ENCODE data around the gene CLDN4. TPM values are rescaled to one million over a fixed set of nuclear protein-coding genes. Genes with fewer than 3 reads are reported as not detected.

CLDN4 gene
- polyA plus RNA-seq, 3 donors = 0.01 TPM; not detected in 2

DNA sequence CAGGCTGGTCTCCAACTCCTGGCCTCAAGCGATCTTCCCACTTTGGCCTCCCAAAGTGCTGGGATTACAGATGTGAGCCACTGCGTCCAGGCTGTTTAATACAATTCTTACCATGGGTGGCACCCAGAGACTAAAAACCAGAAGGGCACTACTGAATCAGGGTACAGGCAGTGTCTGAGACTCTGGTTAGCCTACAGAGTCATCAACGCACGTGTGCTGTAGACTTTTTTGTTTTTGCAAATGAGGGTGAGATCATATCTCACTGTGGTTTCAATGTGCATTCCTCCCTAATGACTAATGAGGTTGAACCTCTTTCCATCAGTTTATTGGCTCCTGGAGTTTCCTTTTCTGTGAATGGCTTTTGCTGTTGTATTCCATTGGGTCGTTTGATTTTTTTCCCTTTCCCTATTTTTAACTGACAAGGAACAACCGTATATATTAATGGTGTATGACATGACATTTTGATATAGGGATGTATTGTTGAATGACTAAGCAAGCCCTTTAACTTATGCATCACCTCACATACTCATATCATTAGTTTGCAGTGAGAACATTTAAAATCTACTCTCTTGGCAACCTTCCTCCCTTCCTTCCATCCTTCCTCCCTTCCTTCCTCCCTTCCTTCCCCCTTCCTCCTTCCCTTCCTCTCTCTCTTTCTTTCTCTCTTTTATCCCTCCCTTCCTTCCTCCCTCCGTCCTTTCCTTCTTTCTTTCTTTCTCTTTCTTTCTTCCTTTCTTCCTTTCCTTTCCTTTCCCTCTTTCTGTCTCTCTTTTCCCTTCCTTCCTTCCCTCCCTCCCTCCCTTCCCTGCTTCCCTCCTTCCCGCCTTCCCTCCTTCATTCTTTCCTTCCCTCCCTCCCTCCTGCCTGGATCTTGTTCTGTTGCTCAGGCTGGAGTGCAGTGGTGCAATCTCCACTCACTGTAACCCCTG, 20.9 kb downstream of the CLDN4 start:
- Mint-ChIP-seq H3K9me3 (peaks cover 0 to 2% (median 0%) of the 10 kb centered on the region in 7 donors), H3K27ac (peak overlapping the region; percentile 76 to 91 (median 87)), H3K36me3 (no peaks in the 10 kb centered on the region), H3K4me1 (peaks cover 41% of the 10 kb centered on the region), H3K4me3 (peak overlapping the region in 1 of 2 donors; percentile 15), H3K27me3 (ENCODE audit: low read depth in 3 of 3) (peaks cover 28 to 47% (median 35%) of the 10 kb centered on the region in 3 donors)
- Histone ChIP-seq H3K27ac (ENCODE audit: low read depth in 1 of 2, low read length in 2 of 2) (peak overlapping the region; percentile 6 to 56), H3K9me3 (replicated peaks in 1 of 2; ENCODE audit: control insufficient read depth in 1 of 2, insufficient read depth in 1 of 2, low read length in 2 of 2) (no peaks in the 10 kb centered on the region), H3K36me3 (replicated peaks in 1 of 2; ENCODE audit: control insufficient read depth in 1 of 2, insufficient read depth in 2 of 2, low read length in 2 of 2) (no peaks in the 10 kb centered on the region), H3K4me2 (replicated peaks; ENCODE audit: extremely low read depth, low read length, poor library complexity, severe bottlenecking) (no peak overlapping the region), H3K4me1 (ENCODE audit: control insufficient read depth in 1 of 2, insufficient read depth in 2 of 2, low read length in 2 of 2) (peaks cover 34 to 47% of the 10 kb centered on the region in 2 donors), H3K79me2 (ENCODE audit: insufficient read depth, low read length) (no peaks in the 10 kb centered on the region), H3K9ac (ENCODE audit: insufficient read depth, low read length, poor library complexity, severe bottlenecking) (no peak overlapping the region), H2AFZ (ENCODE audit: insufficient read depth, low read depth, low read length, poor library complexity, severe bottlenecking) (no peak overlapping the region), H4K20me1 (ENCODE audit: insufficient read depth, low read length) (no peaks in the 10 kb centered on the region), H3K27me3 (ENCODE audit: control insufficient read depth in 2 of 2, insufficient read depth in 2 of 2, low read length in 2 of 2) (peaks cover 3 to 23% of the 10 kb centered on the region in 2 donors), H3K4me3 (replicated peaks in 1 of 3; ENCODE audit: low read depth in 2 of 3, low read length in 3 of 3) (no peak overlapping the region)
- intact Hi-C loops (cut with micrococcal nuclease) = loop anchor here in 1 of 2 donors (10.0 kb wide), 2 partner anchors 117 to 247 kb away; partner anchors contain the start of gene ABHD11
- 83% methylated on average over 2 of the region's 8 CpGs for WGBS (ENCODE audit: insufficient coverage)
- TF ChIP-seq, protein P1, sequence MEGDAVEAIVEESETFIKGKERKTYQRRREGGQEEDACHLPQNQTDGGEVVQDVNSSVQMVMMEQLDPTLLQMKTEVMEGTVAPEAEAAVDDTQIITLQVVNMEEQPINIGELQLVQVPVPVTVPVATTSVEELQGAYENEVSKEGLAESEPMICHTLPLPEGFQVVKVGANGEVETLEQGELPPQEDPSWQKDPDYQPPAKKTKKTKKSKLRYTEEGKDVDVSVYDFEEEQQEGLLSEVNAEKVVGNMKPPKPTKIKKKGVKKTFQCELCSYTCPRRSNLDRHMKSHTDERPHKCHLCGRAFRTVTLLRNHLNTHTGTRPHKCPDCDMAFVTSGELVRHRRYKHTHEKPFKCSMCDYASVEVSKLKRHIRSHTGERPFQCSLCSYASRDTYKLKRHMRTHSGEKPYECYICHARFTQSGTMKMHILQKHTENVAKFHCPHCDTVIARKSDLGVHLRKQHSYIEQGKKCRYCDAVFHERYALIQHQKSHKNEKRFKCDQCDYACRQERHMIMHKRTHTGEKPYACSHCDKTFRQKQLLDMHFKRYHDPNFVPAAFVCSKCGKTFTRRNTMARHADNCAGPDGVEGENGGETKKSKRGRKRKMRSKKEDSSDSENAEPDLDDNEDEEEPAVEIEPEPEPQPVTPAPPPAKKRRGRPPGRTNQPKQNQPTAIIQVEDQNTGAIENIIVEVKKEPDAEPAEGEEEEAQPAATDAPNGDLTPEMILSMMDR (IDR thresholded peaks at IDR 0.05) = no peak
- DNase-seq = peak; percentile 57 to 79 (median 73)

GRCh38 chr7:73852500-73852899, 21.7 kb downstream of the CLDN4 start:
- Mint-ChIP-seq H3K4me1 (peaks cover 36% of the 10 kb centered on the region), H3K27ac (no peak overlapping the region), H3K4me3 (peak overlapping the region in 1 of 2 donors; percentile 15), H3K27me3 (ENCODE audit: low read depth in 3 of 3) (peaks cover 33 to 53% (median 41%) of the 10 kb centered on the region in 3 donors), H3K9me3 (peaks cover 0 to 2% (median 0%) of the 10 kb centered on the region in 7 donors), H3K36me3 (no peaks in the 10 kb centered on the region)
- Histone ChIP-seq H3K79me2 (ENCODE audit: insufficient read depth, low read length) (no peaks in the 10 kb centered on the region), H3K27ac (ENCODE audit: low read depth in 1 of 2, low read length in 2 of 2) (no peak overlapping the region), H3K4me1 (ENCODE audit: control insufficient read depth in 1 of 2, insufficient read depth in 2 of 2, low read length in 2 of 2) (peaks cover 27 to 41% of the 10 kb centered on the region in 2 donors), H3K27me3 (ENCODE audit: control insufficient read depth in 2 of 2, insufficient read depth in 2 of 2, low read length in 2 of 2) (peaks cover 3 to 26% of the 10 kb centered on the region in 2 donors), H4K20me1 (ENCODE audit: insufficient read depth, low read length) (no peaks in the 10 kb centered on the region), H2AFZ (ENCODE audit: insufficient read depth, low read depth, low read length, poor library complexity, severe bottlenecking) (no peak overlapping the region), H3K36me3 (replicated peaks in 1 of 2; ENCODE audit: control insufficient read depth in 1 of 2, insufficient read depth in 2 of 2, low read length in 2 of 2) (no peaks in the 10 kb centered on the region), H3K4me2 (replicated peaks; ENCODE audit: extremely low read depth, low read length, poor library complexity, severe bottlenecking) (no peak overlapping the region), H3K9me3 (replicated peaks in 1 of 2; ENCODE audit: control insufficient read depth in 1 of 2, insufficient read depth in 1 of 2, low read length in 2 of 2) (no peaks in the 10 kb centered on the region), H3K9ac (ENCODE audit: insufficient read depth, low read length, poor library complexity, severe bottlenecking) (no peak overlapping the region), H3K4me3 (replicated peaks in 1 of 3; ENCODE audit: low read depth in 2 of 3, low read length in 3 of 3) (no peak overlapping the region)
- intact Hi-C loops (cut with micrococcal nuclease) = loop anchor here in 1 of 2 donors (10.0 kb wide), 2 partner anchors 118 to 248 kb away; partner anchors contain the start of gene ABHD11
- TF ChIP-seq, protein P1 (IDR thresholded peaks at IDR 0.05) = no peak
- WGBS (ENCODE audit: insufficient coverage) = no CpG with 5 or more reads among the region's 5 CpGs
- no peak for DNase-seq
